DOHH2 (cell line): ENCODE data around the gene LRCH1.

ENCODE experiments used
- H3F3A ChIP-seq: fragments of 200-600 bp; sonication (generic), shearing (Covaris generic); 2 replicates; pipeline ENCODE4 v1.6.0; 2016; ENCODE audit warnings: antibody characterized with exemption, mild to moderate bottlenecking; ENCODE audit not compliant: control insufficient read depth, insufficient read depth
- H3K27ac ChIP-seq: fragments of 200-600 bp; sonication (generic); 2 replicates; pipeline ENCODE4 v1.5.1; 2014; ENCODE audit warnings: low read depth, mild to moderate bottlenecking, low read length, moderate library complexity
- H3K27me3 ChIP-seq: fragments of 200-600 bp; sonication (generic); 2 replicates; pipeline ENCODE4 v1.6.1; 2014; ENCODE audit warnings: mild to moderate bottlenecking, low read length, mixed read lengths; ENCODE audit not compliant: control insufficient read depth
- H3K36me3 ChIP-seq: fragments of 200-600 bp; sonication (generic); 2 replicates; pipeline ENCODE4 v1.6.1; 2014; ENCODE audit warnings: mild to moderate bottlenecking, low read length, moderate library complexity, mixed read lengths; ENCODE audit not compliant: control insufficient read depth
- H3K4me1 ChIP-seq: fragments of 200-600 bp; sonication (generic); 2 replicates; pipeline ENCODE4 v1.6.1; 2014; ENCODE audit warnings: mild to moderate bottlenecking, low read length, mixed read lengths; ENCODE audit not compliant: control insufficient read depth
- H3K4me2 ChIP-seq: fragments of 200-600 bp; sonication (generic); 2 replicates; pipeline ENCODE4 v1.6.0; 2014; ENCODE audit warnings: mild to moderate bottlenecking, low read length, moderate library complexity
- H3K4me3 ChIP-seq: fragments of 200-600 bp; sonication (generic); 2 replicates; pipeline ENCODE4 v1.5.1; 2014; ENCODE audit warnings: mild to moderate bottlenecking, low read length, mixed read lengths
- H3K79me2 ChIP-seq: fragments of 200-600 bp; sonication (generic); 2 replicates; pipeline ENCODE4 v1.6.1; 2014; ENCODE audit warnings: mild to moderate bottlenecking, low read length, mixed read lengths; ENCODE audit not compliant: control insufficient read depth
- H3K9me2 ChIP-seq: fragments of 200-600 bp; sonication (generic); replicated peaks from 2 replicates; pipeline ENCODE4 v1.6.1; 2014; ENCODE audit warnings: mild to moderate bottlenecking, low read length, mixed read lengths; ENCODE audit not compliant: control insufficient read depth
- H3K9me3 ChIP-seq: fragments of 200-600 bp; sonication (generic); 2 replicates; pipeline ENCODE4 v1.6.1; 2014; ENCODE audit warnings: antibody characterized with exemption, low read length, mixed read lengths; ENCODE audit not compliant: control insufficient read depth, insufficient read depth
- H4K20me1 ChIP-seq: fragments of 200-600 bp; sonication (generic); 2 replicates; pipeline ENCODE4 v1.6.0; 2014; ENCODE audit warnings: low read depth, mild to moderate bottlenecking, antibody characterized with exemption, low read length, moderate library complexity; ENCODE audit not compliant: control insufficient read depth, insufficient read depth
- CTCF ChIP-seq: fragments of 200-600 bp; sonication (generic); IDR thresholded peaks from one replicate; pipeline ENCODE4 v1.5.1; 2014; ENCODE audit warnings: antibody characterized with exemption, mild to moderate bottlenecking, low read depth, low read length; ENCODE audit not compliant: poor library complexity, severe bottlenecking
- EZH2phosphoT487 ChIP-seq: fragments of 200-600 bp; sonication (generic); IDR thresholded peaks from 2 replicates; pipeline ENCODE4 v1.6.1; 2017; ENCODE audit warnings: borderline replicate concordance, mild to moderate bottlenecking, antibody characterized with exemption, low read length, moderate library complexity, mixed read lengths

The LRCH1 gene

GRCh38 chr13:46595136-46595884 lies 42.3 kb downstream of the LRCH1 start:
- H3K4me1 ChIP-seq, result peaks cover 100% of the 10 kb centered on the region
- peak overlapping the region; percentile 92 for H3K27ac ChIP-seq
- H3K9me2 ChIP-seq, result no peaks in the 10 kb centered on the region
- TF ChIP-seq CTCF, result no peak
- TF ChIP-seq EZH2phosphoT487, result no peak
- H3K27me3 ChIP-seq, result no peaks in the 10 kb centered on the region
- H3K36me3 ChIP-seq, result peaks cover 6% of the 10 kb centered on the region; the same call in 1 of the 2 replicates
- peaks cover 40% of the 10 kb centered on the region for H3F3A ChIP-seq
- no peaks in the 10 kb centered on the region for H3K9me3 ChIP-seq
- H3K4me2 ChIP-seq, result peak overlapping the region; percentile 71
- peak overlapping the region; percentile 69 for H3K4me3 ChIP-seq
- no peaks in the 10 kb centered on the region for H4K20me1 ChIP-seq
- H3K79me2 ChIP-seq, result peaks cover 95% of the 10 kb centered on the region

GRCh38 chr13:46595885-46596275 lies 42.9 kb downstream of the LRCH1 start:
- no peaks in the 10 kb centered on the region for H3K27me3 ChIP-seq
- H3F3A ChIP-seq, result peaks cover 38% of the 10 kb centered on the region
- TF ChIP-seq CTCF (no peak), EZH2phosphoT487 (no peak)
- H4K20me1 ChIP-seq, result no peaks in the 10 kb centered on the region
- H3K27ac ChIP-seq, result peak overlapping the region; percentile 92
- peaks cover 96% of the 10 kb centered on the region for H3K79me2 ChIP-seq
- peaks cover 100% of the 10 kb centered on the region for H3K4me1 ChIP-seq
- H3K36me3 ChIP-seq, result peaks cover 10% of the 10 kb centered on the region; the same call in 1 of the 2 replicates
- H3K4me2 ChIP-seq, result peak overlapping the region; percentile 71
- no peaks in the 10 kb centered on the region for H3K9me3 ChIP-seq
- H3K4me3 ChIP-seq, result peak overlapping the region; percentile 69
- no peaks in the 10 kb centered on the region for H3K9me2 ChIP-seq

DNA sequence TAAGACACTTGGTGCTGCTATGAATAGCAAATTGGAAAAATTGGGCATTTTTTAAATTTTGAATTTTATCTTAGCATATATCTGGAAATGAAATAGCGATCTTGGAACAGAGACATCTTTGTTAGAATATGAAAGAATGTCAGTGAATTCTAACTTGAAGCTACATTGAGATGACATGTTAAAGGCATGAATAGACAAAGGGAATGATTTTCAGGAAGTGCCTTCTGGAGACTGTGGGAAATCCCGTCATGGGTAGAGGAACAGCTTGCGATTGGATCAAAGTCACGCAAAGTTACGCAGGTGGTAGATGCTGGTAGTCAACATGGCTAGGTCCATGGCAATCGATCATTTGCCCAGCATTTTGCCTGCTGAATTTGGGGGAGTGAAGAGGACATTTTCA lies 43.5 kb downstream of the LRCH1 start:
- peaks cover 38% of the 10 kb centered on the region for H3F3A ChIP-seq
- H3K9me2 ChIP-seq, result no peaks in the 10 kb centered on the region
- H3K27me3 ChIP-seq, result no peaks in the 10 kb centered on the region
- no peaks in the 10 kb centered on the region for H3K9me3 ChIP-seq
- H3K4me2 ChIP-seq, result peak overlapping the region; percentile 71
- H3K79me2 ChIP-seq, result peaks cover 96% of the 10 kb centered on the region
- TF ChIP-seq CTCF (no peak), EZH2phosphoT487 (no peak)
- H3K4me1 ChIP-seq, result peaks cover 100% of the 10 kb centered on the region
- peak overlapping the region; percentile 92 for H3K27ac ChIP-seq
- peaks cover 11% of the 10 kb centered on the region; the same call in 1 of the 2 replicates for H3K36me3 ChIP-seq
- H3K4me3 ChIP-seq, result peak overlapping the region; percentile 69
- H4K20me1 ChIP-seq, result no peaks in the 10 kb centered on the region
